RWPE1 (cell line): ENCODE data around the gene CCDC59.
A peak's percentile ranks its signal among the peaks of the same experiment; 100 is the strongest.

Source experiments
- CTCF ChIA-PET: fragments of 350-600 bp; sonication (Branson Sonifier 250); formaldehyde crosslinking; extraction: SDS; loops from one replicate; lab custom pipeline; 2021; lab: Yijun Ruan, JAX
- POLR2A ChIA-PET: fragments of 400-600 bp; formaldehyde crosslinking; extraction: SDS; loops from one replicate; lab custom pipeline; 2020; ENCODE audit warnings: antibody characterized with exemption; ENCODE audit not compliant: low non-redundant PET; lab: Yijun Ruan, JAX
- DNase-seq: peaks from one replicate; pipeline ENCODE4 v3.0.0; 2012; ENCODE audit warnings: low spot score
- H3K27ac ChIP-seq: fragments of 450-650 bp; 2 replicates; pipeline ENCODE4 v1.5.1; 2017
- TF ChIP-seq, protein P1 (sequence below): fragments of 450-650 bp; conservative IDR thresholded peaks from 2 replicates; pipeline ENCODE4 v1.5.1; 2017; ENCODE audit warnings: low read depth, mild to moderate bottlenecking

CCDC59 gene, protein sequence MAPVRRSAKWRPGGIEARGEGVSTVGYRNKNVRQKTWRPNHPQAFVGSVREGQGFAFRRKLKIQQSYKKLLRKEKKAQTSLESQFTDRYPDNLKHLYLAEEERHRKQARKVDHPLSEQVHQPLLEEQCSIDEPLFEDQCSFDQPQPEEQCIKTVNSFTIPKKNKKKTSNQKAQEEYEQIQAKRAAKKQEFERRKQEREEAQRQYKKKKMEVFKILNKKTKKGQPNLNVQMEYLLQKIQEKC

DNA sequence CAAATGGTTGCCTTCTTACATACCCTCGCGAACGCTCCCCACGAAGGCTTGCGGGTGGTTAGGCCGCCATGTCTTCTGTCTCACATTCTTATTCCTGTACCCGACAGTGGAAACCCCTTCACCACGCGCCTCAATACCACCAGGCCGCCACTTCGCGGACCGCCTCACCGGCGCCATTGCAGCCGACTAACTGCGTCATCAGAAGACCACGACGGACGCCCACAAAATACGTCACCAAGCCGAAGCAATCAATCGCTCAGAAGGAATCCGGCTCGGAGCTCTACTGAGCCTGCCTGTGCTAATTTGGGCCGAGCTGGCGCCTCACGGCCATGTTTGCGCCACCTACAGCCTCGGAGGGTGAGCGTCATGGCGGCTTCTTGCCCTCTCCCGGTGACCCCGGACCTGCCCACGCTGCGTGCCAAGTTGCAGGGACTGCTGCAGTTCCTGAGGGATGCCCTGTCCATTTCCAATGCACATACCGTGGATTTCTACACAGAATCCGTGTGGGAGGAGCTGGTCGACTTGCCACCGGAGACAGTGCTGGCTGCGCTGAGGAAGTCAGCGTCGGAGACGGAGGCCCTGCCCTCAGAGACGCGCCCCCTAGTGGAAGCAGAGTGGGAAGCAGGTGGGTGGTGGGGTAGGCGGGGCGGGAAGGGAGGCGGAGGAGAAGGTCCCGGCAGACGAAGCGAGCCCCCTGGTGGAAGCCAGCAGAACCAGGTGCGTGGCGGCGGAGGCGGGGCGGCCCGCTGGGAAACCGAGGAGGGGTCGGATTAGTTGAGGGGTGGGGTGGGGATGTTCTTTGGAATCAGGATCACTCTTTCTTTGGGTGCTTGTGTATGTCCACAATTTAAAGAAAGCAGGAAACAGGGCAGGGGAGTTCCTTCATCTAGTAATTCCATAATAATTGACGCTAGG is at the start of gene CCDC59, which contains the start of gene METTL25:
TSS of gene CCDC59 (minus strand) at position 188 of the 915 bp plus-strand sequence. CDS start at position 177, 11 bp downstream.
TSS of gene METTL25 (plus strand) at position 330 of the 915 bp plus-strand sequence. CDS start at position 367, 37 bp downstream.
- ChIA-PET POLR2A (no interaction called here), CTCF (interaction anchor here (0.5 to 1.1 kb wide), 8 partner anchors 9 to 1019 kb away, joined by 3 to 5 read pairs (median 4); no protein-coding TSS in a partner anchor)
- peak within 1 kb of the TSS; percentile 94 for H3K27ac ChIP-seq
- DNase-seq = peak; percentile 89
- TF ChIP-seq, protein P1, sequence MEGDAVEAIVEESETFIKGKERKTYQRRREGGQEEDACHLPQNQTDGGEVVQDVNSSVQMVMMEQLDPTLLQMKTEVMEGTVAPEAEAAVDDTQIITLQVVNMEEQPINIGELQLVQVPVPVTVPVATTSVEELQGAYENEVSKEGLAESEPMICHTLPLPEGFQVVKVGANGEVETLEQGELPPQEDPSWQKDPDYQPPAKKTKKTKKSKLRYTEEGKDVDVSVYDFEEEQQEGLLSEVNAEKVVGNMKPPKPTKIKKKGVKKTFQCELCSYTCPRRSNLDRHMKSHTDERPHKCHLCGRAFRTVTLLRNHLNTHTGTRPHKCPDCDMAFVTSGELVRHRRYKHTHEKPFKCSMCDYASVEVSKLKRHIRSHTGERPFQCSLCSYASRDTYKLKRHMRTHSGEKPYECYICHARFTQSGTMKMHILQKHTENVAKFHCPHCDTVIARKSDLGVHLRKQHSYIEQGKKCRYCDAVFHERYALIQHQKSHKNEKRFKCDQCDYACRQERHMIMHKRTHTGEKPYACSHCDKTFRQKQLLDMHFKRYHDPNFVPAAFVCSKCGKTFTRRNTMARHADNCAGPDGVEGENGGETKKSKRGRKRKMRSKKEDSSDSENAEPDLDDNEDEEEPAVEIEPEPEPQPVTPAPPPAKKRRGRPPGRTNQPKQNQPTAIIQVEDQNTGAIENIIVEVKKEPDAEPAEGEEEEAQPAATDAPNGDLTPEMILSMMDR = peak; percentile 99

DNA sequence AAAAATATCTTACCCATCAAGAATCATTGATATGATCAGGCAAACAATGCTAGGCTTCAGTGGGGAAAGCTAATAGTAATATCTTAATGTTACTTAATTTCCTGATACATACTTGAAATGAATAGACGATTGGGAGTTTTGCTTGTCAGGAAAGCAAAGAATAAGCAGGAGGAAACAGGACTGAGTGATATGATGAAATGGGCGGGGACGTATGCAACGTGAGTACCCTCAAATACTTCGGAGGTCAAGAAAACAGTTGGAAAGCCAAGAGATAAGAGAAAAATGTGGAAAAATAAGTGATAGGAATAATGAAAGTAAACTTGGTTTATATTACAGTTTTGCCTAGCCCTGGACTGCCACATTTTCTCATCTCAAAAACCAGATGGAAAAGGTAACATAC is 49.3 kb upstream of the CCDC59 start:
- ChIA-PET POLR2A (no interaction called here), CTCF (interaction anchor here (0.6 kb wide), 1 partner anchor 1517 kb away, joined by 4 read pairs; no protein-coding TSS in a partner anchor)
- no peak for DNase-seq
- TF ChIP-seq, protein P1 = no peak
- no peak overlapping the region for H3K27ac ChIP-seq

DNA sequence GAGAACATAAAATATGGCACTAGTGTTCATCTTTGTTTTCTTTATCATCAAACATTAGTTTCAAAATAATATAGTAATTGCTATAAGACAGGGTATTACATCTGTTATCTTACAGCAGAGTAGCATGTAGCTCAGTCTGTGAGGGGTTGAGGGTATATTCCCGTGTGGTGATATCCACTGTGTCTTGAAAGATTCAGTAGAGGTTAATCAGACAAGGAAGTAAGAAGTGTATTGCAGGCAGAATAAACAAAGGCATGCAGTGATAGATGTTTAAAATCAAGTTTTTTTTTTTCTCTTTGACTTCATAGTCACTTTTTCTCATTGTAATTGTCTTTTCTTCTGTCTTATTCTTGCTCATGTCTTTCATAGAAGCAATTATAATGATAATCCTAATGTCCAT is 48.5 kb upstream of the CCDC59 start:
- TF ChIP-seq, protein P1 = no peak
- no peak for DNase-seq
- CTCF ChIA-PET = interaction anchor here (0.6 kb wide), 1 partner anchor 1518 kb away, joined by 4 read pairs; no protein-coding TSS in a partner anchor
- H3K27ac ChIP-seq = no peak overlapping the region
- POLR2A ChIA-PET = no interaction called here

DNA sequence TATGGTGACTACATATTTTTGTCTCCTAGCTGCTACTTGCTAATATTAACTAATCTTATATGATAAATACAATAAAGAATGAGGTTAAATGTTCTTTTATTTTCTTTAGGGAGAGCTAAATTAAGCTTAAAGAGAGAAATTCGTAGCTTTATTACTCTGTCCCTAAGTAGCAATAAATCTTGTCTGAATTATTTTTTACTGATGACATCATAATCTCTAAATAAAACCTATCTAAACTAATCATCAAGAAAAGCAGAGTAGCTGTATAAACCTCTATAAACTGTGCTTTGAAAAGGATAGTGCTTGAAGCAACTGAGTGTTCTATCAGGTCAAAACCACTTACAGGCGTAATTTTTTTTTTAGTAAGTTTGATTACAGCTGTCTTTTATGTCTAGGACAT is 42.6 kb upstream of the CCDC59 start:
- TF ChIP-seq, protein P1 = no peak
- DNase-seq = no peak
- H3K27ac ChIP-seq = no peak overlapping the region
- CTCF ChIA-PET = no interaction called here
- POLR2A ChIA-PET = no interaction called here

DNA sequence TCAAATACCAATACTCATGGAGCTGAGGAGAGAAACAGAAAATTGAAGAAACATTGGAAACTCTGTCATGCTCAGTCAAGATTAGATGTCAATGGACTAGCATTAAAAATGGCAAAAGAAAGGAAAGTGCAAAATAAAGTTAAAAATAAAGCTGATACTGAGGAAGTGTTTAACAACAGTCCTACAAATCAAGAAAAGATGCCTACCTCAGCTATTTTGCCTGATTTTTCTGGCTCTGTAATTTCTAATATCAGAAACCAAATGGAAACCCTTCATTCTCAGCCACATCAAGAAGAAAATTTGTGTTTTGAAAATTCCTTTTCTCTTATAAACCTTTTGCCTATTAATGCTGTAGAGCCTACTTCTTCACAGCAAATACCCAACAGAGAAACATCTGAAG is 40.7 kb upstream of the CCDC59 start:
- TF ChIP-seq, protein P1 = no peak
- no peak overlapping the region for H3K27ac ChIP-seq
- DNase-seq = no peak
- CTCF ChIA-PET = no interaction called here
- POLR2A ChIA-PET = no interaction called here

DNA sequence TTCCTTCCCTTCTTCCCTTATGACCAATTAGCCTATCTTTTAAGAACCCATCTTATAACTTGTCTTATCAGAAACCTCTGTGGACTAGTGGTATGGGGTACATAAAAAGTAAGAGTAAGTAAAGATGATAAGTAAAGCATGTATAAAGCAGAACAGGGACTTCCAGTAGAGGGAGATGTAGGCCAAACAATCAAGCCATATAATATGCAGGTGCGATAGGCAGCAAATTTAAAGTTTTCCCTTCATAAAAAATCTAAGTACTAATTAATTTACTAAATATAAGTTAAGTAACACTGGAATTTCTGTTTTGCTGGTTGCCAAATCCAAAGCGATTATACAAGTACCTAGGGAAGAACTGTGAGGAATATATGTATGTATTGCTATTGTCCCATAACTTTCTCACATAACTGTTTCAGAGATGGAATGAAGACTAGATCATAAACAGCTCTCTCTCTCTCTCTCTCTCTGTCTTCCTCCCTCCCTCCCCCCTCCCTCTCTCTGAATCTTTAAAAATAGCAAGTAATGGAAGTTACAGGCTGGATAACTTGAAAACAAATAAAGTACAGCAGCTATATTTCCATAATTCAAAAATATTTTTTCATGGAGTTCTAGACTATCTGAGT is 25.9 kb upstream of the CCDC59 start:
- POLR2A ChIA-PET = no interaction called here
- no peak overlapping the region for H3K27ac ChIP-seq
- DNase-seq = peak; percentile 26
- CTCF ChIA-PET = interaction anchor here (0.6 to 0.9 kb wide), 3 partner anchors 80 to 303 kb away, joined by 3 read pairs; partner anchors contain the start of gene TMTC2
- TF ChIP-seq, protein P1 = peak; percentile 34; the same call in 1 of the 2 replicates
